HG03060 (cell line): Measurements from ENCODE around the gene SERPINF2.
"Not testable (repeated sequence)": the region's sequence is repeated elsewhere in the genome, so short reads cannot be mapped to it uniquely, and the experiment has no call there.

ENCODE experiments used
- ATAC-seq: cut with Tn5 transposase; IDR thresholded peaks from one replicate; pipeline ENCODE4 v1.9.1; 2021; ENCODE audit warnings: low read depth, moderate number of reproducible peaks; ENCODE audit not compliant: unreplicated experiment

Gene SERPINF2

DNA sequence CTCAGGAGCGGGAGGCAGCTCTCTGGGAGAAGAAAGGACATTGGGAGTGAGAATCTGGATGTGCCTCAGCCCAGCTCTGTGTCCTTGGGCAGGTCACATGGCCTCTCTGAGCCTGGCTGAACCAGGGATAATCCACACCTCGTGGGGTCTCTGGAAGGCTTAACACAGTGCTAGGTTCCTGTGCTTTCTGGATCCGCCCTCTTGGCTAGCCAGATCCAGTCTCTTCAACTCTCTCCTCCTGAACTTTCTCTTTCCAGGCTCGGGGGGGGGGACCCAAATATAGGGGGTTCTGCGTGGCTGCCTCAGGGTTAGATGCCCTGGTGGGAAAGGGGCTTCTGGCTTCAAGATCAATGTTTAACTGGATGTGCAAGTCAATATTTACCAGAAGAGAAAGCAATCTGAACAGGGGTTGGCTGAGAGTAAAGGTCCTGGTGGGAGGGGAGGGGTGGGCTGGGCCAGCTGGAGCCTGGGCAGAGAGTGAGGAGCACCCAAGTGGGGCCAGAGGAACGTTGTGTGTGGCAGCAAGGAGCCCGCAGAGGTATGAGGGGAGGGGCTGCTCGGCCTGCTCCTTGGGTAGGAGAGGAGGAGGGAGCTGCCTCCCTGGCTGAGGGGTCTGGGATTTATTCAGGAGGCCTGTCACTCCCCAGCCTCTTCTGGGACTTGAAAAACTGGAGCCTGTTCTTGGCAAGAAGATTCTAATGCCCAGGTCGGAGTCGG, at the start of gene SERPINF2:
Gene SERPINF2, plus strand, starts transcription at position 501 of the 717 bp plus-strand sequence. CDS start 2,125 bp downstream, outside the sequence.
- ATAC-seq, result no peak

GRCh38 chr17:1693339-1693738, 49.3 kb upstream of the SERPINF2 start:
- ATAC-seq, result no peak

GRCh38 chr17:1695365-1695764, 47.3 kb upstream of the SERPINF2 start:
- no peak for ATAC-seq

- no peak for ATAC-seq
Observed at GRCh38 chr17:1697681-1698080, 45.0 kb upstream of the SERPINF2 start.

- ATAC-seq, result not testable (repeated sequence)
Observed at GRCh38 chr17:1699891-1700290, 42.8 kb upstream of the SERPINF2 start.

GRCh38 chr17:1703063-1703462, 39.6 kb upstream of the SERPINF2 start:
- ATAC-seq, result no peak

- no peak for ATAC-seq
Observed at GRCh38 chr17:1705004-1705403, 37.7 kb upstream of the SERPINF2 start.

- ATAC-seq, result no peak
Observed at GRCh38 chr17:1707107-1707506, 35.6 kb upstream of the SERPINF2 start.

GRCh38 chr17:1708791-1709346, 33.8 kb upstream of the SERPINF2 start:
- ATAC-seq, result not testable (repeated sequence)

- no peak for ATAC-seq
Observed at GRCh38 chr17:1709403-1709951, 33.2 kb upstream of the SERPINF2 start.

DNA sequence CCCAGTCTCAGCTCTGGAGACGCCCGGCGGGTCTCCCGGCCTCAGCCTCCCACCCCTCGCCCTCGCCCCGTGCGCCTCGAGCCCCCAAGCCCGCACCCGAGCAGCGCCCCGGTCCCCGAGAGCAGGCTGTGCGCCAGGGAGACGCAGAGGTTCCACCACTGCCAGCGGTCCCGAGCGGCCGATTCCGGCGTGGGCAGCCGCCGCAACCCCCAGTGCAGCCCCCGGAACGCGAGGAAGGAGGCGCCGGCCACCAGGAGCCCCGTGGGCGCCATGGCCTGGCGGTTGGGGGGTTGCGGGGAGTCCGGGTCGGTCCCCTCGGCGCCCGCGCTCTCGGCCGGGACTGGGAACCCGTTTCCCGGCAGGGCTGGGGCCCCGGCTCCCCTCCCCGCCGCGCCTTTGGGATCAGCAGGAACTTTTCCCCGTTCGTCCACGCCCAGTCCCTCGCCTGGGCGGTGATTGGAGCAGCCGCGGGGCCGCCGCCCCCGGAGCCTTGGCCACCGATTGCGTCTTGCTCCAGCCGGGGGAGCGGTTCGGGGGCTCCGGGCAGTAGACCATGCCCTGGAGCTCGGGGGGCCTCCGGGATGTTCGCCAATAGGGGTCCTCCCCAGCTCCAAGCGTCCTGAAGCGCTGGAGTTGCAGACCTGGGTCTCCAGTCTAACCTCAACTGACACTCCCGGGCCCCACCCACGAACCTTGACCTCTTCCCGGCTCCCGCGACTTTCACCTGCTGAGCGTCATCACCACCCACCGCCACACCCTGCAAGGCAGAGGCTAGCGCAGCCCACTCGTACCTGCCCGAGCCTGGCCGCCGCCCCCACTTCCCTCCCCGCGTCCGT, 32.5 kb upstream of the SERPINF2 start, which contains the start of gene TLCD2:
Gene TLCD2, minus strand, starts transcription at position 407 of the 836 bp plus-strand sequence. Its CDS starts 135 bp downstream, at position 272.
- ATAC-seq, result no peak

- ATAC-seq, result no peak
Observed at GRCh38 chr17:1710807-1711553, 31.7 kb upstream of the SERPINF2 start.

DNA sequence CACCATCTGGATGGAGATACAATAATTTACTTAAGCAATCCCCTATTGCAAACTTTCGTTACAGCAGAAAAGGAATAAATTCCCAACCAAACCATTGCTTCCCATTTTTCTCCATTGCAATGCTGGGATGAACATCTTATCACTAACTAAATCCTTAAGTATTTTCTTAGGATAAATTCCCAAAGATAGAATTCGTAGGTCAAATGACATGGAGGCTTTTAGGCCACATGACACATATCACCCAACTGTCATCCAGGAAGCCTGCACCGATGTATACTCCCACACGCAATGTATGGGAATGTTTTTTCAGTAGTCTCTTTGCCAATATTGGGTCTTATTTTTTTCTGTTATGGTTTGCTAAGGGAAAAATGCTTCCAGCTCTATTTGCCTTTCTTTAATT, 30.9 kb upstream of the SERPINF2 start:
- no peak for ATAC-seq

GRCh38 chr17:1712271-1712670, 30.4 kb upstream of the SERPINF2 start:
- ATAC-seq, result no peak

- no peak for ATAC-seq
Observed at GRCh38 chr17:1713160-1713877, 29.4 kb upstream of the SERPINF2 start.

DNA sequence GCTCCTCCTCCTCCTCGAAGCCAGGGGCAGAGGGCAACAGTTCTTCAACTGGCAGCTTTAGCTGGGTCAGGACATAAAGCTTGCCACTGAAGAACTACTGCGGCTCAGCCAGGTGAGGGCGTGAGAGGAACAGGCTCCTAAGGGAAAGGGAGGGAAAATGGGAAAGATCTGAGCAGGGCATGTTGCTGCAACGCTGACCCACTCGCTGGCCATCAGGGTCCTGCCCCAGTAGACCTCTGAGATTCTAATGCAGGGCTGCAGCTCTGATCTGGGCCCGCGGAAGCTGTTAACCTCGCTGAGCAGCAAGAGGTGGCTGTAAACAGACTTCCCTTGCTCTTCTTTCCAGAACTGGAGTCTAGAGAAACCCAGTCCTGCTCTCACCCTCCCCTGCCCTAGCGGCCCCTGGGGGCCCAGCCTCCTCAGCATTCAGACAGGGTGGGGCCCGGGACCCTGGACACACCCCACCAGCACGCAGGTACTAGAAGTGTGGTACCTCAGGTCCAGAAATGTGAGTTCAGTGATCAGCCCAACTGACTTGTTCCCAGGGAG, 28.7 kb upstream of the SERPINF2 start:
- ATAC-seq, result no peak

DNA sequence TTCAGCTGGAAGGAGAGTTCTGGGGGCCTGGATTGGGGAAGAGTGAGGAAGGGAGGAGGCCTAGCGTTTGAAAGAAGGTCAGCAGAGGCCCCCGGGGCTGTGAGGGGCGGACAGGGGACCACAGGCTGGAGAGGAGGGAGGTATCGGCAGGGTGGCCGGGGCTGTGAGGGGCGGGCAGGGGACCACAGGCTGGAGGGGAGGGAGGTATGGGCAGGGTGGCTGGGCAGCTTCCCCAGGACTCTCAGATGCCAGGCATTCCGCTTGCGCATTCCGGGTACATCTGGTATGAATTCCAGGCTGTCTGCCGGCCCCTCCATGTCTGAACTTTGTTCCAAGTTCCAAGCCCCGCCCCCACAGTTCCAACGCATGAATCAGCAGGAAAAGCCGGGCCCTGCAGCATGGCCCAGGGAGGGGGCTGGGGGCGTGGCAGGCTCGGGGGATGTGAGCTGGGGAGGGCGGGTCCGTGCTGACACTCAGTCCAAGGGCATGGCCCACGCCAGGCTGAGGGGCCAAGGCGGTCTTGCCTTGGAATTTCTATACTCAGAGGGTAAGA, 28.2 kb upstream of the SERPINF2 start:
- no peak for ATAC-seq

DNA sequence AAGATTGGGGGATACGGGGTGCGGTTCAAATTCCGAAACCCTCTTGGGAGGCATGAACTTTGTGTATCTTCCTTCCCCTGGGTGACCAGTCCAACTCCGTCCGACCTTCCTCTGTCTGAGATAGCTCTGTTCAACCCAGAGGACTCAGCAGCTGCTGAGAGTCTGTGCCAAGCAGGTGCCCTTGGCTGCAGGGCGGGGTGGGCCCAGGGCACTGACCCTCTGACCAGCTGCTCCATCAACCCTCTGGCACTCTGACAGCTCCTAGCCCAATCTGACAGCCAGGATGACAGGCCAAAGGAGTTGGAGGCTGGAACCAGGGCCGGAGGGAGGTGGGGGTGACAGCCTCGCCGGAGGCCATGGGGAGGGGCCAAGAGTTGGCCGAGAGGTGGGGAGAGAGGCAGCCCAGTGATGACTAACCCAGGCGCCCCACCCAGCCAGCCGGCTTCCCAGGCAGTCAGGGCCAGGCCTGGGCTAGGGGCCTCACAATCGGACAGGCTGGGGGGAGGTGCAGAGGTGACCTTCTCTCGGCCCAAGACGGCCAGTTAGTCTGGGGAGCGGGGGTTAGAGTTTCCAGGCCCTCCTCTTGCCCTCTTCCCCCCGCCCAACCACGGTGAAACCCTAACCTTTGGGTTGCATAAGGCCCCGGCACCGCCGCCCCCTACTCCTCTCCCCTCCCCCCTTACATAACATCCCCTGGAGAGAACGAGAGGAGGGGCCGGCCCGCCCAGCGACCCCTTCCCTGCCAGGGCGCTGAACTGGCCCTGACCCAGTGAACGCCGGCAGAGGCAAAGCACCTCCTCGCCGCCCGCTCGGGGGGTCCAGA, 27.5 kb upstream of the SERPINF2 start:
- ATAC-seq, result no peak
